Keratinocyte (primary cell): Measurements from ENCODE around the gene NEB.

Experiments
- CTCF ChIP-seq, 3 experiments: IDR thresholded peaks in 1 of 3; conservative IDR thresholded peaks in 1 of 3; optimal IDR thresholded peaks in 1 of 3; 2 replicates in 2 of 3; 3 replicates in 1 of 3; pipeline versions ENCODE3 to v1.5.1; 2011; ENCODE audit warnings: low read length in 3 of 3, mild to moderate bottlenecking in 3 of 3, moderate library complexity in 2 of 3, control low read depth in 1 of 3, inconsistent platforms in 1 of 3; ENCODE audit not compliant: insufficient read depth in 2 of 3; ENCODE audit errors: extremely low read depth in 1 of 3
- EZH2 ChIP-seq: IDR thresholded peaks from one replicate; pipeline ENCODE4 v1.6.1; 2012; ENCODE audit warnings: inconsistent platforms, mild to moderate bottlenecking, low read length, moderate library complexity

DNA sequence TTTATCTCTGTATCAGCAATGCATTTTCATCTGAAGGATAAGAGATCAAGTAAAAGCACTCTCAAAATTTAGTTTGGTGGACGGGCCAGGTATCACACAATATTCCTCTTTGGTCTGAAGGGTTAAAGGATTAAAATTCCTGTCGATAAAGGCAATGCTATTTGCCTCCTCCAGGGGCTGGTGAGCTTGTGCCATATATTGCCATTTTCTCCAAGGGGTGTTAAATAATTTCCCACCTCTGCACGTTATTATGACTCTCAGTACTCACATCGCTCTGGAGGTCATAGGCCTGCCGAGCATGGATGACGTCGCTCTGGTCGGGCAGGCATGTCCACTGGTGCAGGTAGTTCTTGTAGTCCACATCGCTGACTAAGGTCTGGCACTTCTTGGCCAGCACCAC lies 94.2 kb downstream of the NEB start:
- TF ChIP-seq CTCF (optimal IDR thresholded peaks at IDR 0.05 in 1 of 3, IDR thresholded peaks at IDR 0.05 in 1 of 3, conservative IDR thresholded peaks at IDR 0.05 in 1 of 3; ENCODE audit: extremely low read depth in 1 of 3, insufficient read depth in 2 of 3, low read length in 3 of 3) (no peak), EZH2 (no peak)
